B cell (primary cell): ENCODE data around the gene HUS1. TPM values are rescaled to one million over a fixed set of nuclear protein-coding genes. Genes with fewer than 3 reads are reported as not detected.

Source experiments
- ATAC-seq: fragments of 200-7000 bp; cut with Tn5 transposase; one replicate; pipeline ENCODE4 v1.10.0; 2021; ENCODE audit warnings: low read depth, mild to moderate bottlenecking, moderate number of reproducible peaks, moderate library complexity
- CTCF ChIA-PET: fragments of 350-600 bp; sonication (Branson Sonifier 250); formaldehyde crosslinking; loops from one replicate; lab custom pipeline; 2021; ENCODE audit warnings: antibody characterized with exemption, inconsistent platforms; lab: Charles Lee
- POLR2A ChIA-PET: fragments of 350-600 bp; sonication (Branson Sonifier 250); formaldehyde crosslinking; loops from one replicate; lab custom pipeline; 2021; ENCODE audit warnings: antibody characterized with exemption; lab: Charles Lee
- DNase-seq: peaks from one replicate; pipeline ENCODE4 v3.0.0; 2013
- H2AFZ ChIP-seq: 2 replicates; pipeline ENCODE4 v1.6.1; 2012; ENCODE audit warnings: mild to moderate bottlenecking, low read depth, low read length; ENCODE audit not compliant: insufficient read depth, poor library complexity, severe bottlenecking
- H3K27ac ChIP-seq, 2 donors: 1 replicate in 1 of 2; 2 replicates in 1 of 2; pipeline ENCODE4 v1.5.1; 2012 to 2013; ENCODE audit warnings: low read length in 2 of 2, mild to moderate bottlenecking in 2 of 2, moderate library complexity in 1 of 2
- H3K27me3 ChIP-seq, 4 experiments: fragments of 200-600 bp in 1 of 4; sonication (generic) in 1 of 4; replicated peaks in 1 of 4; 1 replicate in 2 of 4; 2 replicates in 2 of 4; pipeline versions ENCODE4 v1.6.1 to v1.7.0; 2013 to 2016; ENCODE audit warnings: low read length in 3 of 4, mild to moderate bottlenecking in 2 of 4, mixed read lengths in 1 of 4, moderate library complexity in 1 of 4; ENCODE audit not compliant: insufficient read depth in 4 of 4, control insufficient read depth in 3 of 4; ENCODE audit errors: control extremely low read depth in 1 of 4
- H3K36me3 ChIP-seq, 2 experiments: replicated peaks in 1 of 2; 1 replicate in 1 of 2; 2 replicates in 1 of 2; pipeline versions ENCODE4 v1.6.1 to v1.7.1; 2013; ENCODE audit warnings: low read length in 1 of 2; ENCODE audit not compliant: insufficient read depth in 2 of 2, control insufficient read depth in 1 of 2; ENCODE audit errors: control extremely low read depth in 1 of 2, extremely low read depth in 1 of 2
- H3K4me1 ChIP-seq, 2 donors: fragments of 200-600 bp in 1 of 2; sonication (generic) in 1 of 2; 1 replicate in 1 of 2; 2 replicates in 1 of 2; pipeline versions ENCODE4 v1.5.1 to v1.6.1; 2013 to 2017; ENCODE audit warnings: low read length in 2 of 2; ENCODE audit not compliant: control insufficient read depth in 2 of 2, insufficient read depth in 2 of 2
- H3K4me2 ChIP-seq: replicated peaks from 2 replicates; pipeline ENCODE3; 2012; ENCODE audit warnings: mild to moderate bottlenecking, low read depth, low read length; ENCODE audit not compliant: poor library complexity, severe bottlenecking
- H3K4me3 ChIP-seq, 5 experiments: fragments of 200-600 bp in 1 of 5; sonication (generic) in 1 of 5; 1 replicate in 3 of 5; 2 replicates in 2 of 5; pipeline versions ENCODE4 v1.5.1 to v1.7.0; 2011 to 2016; ENCODE audit warnings: low read length in 4 of 5, mild to moderate bottlenecking in 4 of 5, low read depth in 2 of 5, control low read depth in 1 of 5, moderate library complexity in 1 of 5; ENCODE audit not compliant: insufficient read depth in 1 of 5; ENCODE audit errors: control extremely low read depth in 1 of 5, extremely low read depth in 1 of 5
- H3K79me2 ChIP-seq: fragments of 200-600 bp; sonication (generic); one replicate; pipeline ENCODE4 v1.6.0; 2016; ENCODE audit warnings: low read length; ENCODE audit not compliant: control insufficient read depth, insufficient read depth
- H3K9ac ChIP-seq: fragments of 200-600 bp; sonication (generic); 2 replicates; pipeline ENCODE4 v1.6.1; 2017; ENCODE audit warnings: mild to moderate bottlenecking, low read length, moderate library complexity
- H3K9me3 ChIP-seq, 3 donors: one replicate each; pipeline versions ENCODE4 v1.6.1 to v1.7.1; 2013; ENCODE audit warnings: low read length in 2 of 3; ENCODE audit not compliant: control insufficient read depth in 2 of 3, insufficient read depth in 1 of 3; ENCODE audit errors: control extremely low read depth in 1 of 3
- H4K20me1 ChIP-seq: 2 replicates; pipeline ENCODE4 v1.6.0; 2012; ENCODE audit warnings: mild to moderate bottlenecking, low read length; ENCODE audit not compliant: insufficient read depth, control insufficient read depth, poor library complexity, severe bottlenecking
- H3K27ac Mint-ChIP-seq: one replicate; pipeline ENCODE4 v1.8.0; 2021; ENCODE audit warnings: mixed read lengths
- H3K27me3 Mint-ChIP-seq: one replicate; pipeline ENCODE4 v1.8.0; 2021; ENCODE audit warnings: mixed read lengths
- H3K4me1 Mint-ChIP-seq: one replicate; pipeline ENCODE4 v1.8.0; 2021; ENCODE audit warnings: mixed read lengths
- H3K4me3 Mint-ChIP-seq: one replicate; pipeline ENCODE4 v1.8.0; 2021; ENCODE audit warnings: mixed read lengths
- H3K9me3 Mint-ChIP-seq: one replicate; pipeline ENCODE4 v1.8.0; 2022; ENCODE audit warnings: mixed read lengths; ENCODE audit not compliant: insufficient read depth
- EZH2 ChIP-seq: IDR thresholded peaks from 2 replicates; pipeline ENCODE4 v1.6.1; 2012; ENCODE audit warnings: borderline replicate concordance, low read depth, mild to moderate bottlenecking, moderate library complexity, low read length; ENCODE audit not compliant: insufficient read depth, poor library complexity, severe bottlenecking
- WGBS: methylation state at CpG from one replicate; pipeline ENCODE4 v1.1.5; 2013; ENCODE audit warnings: missing lambda C conversion rate; ENCODE audit not compliant: insufficient coverage; 5-methylcytosine and 5-hydroxymethylcytosine counted together
- intact Hi-C: fragments of 100-400 bp; cut with micrococcal nuclease; formaldehyde crosslinking; loops from one replicate; pipeline ENCODE4 v1.10.0; 2022
- polyA plus RNA-seq: library from polyadenylated mRNA; depleted of rRNA; stranded (reverse); fragments of >200 nt; gene quantifications from 2 replicates; pipeline ENCODE4 v1.2.3, GENCODE V29; 2012
- total RNA-seq, 2 donors: library from RNA; stranded (reverse); fragments of 120-200 nt in 1 of 2; gene quantifications; 1 replicate in 1 of 2; 2 replicates in 1 of 2; pipeline versions ENCODE4 v1.2.3 to v1.2.4, GENCODE V29; 2013 to 2022
- TF ChIP-seq, protein P1 (sequence below): fragments of 200-600 bp; IDR thresholded peaks from one replicate; pipeline ENCODE4 v1.8.0; 2022; ENCODE audit warnings: antibody characterized with exemption, mild to moderate bottlenecking

The HUS1 gene
- total and polyA plus RNA-seq, 2 donors (not counting 1 experiment from before 2014, with no cell fraction given): 37.7 to 61.6 TPM

GRCh38 chr7:47939425-47940036 lies 39.9 kb downstream of the HUS1 start:
- no peak for ATAC-seq
- Histone ChIP-seq H3K27me3 (no peaks in the 10 kb centered on the region), H3K9ac (no peak overlapping the region), H3K4me3 (no peak overlapping the region), H3K4me2 (no peak overlapping the region), H2AFZ (no peak overlapping the region), H3K79me2 (no peaks in the 10 kb centered on the region), H3K9me3 (no peaks in the 10 kb centered on the region), H3K4me1 (peaks cover 29% of the 10 kb centered on the region in 2 donors), H3K27ac (no peak overlapping the region), H3K36me3 (no peaks in the 10 kb centered on the region), H4K20me1 (no peaks in the 10 kb centered on the region)
- Mint-ChIP-seq H3K4me3 (no peak overlapping the region), H3K27ac (no peak overlapping the region), H3K9me3 (no peaks in the 10 kb centered on the region), H3K4me1 (peaks cover 31% of the 10 kb centered on the region), H3K27me3 (no peaks in the 10 kb centered on the region)
- intact Hi-C loops: loop anchor here (5.0 to 10.0 kb wide), 4 partner anchors 148 to 1225 kb away; partner anchors contain the start of gene UPP1
- TF ChIP-seq, protein P1, sequence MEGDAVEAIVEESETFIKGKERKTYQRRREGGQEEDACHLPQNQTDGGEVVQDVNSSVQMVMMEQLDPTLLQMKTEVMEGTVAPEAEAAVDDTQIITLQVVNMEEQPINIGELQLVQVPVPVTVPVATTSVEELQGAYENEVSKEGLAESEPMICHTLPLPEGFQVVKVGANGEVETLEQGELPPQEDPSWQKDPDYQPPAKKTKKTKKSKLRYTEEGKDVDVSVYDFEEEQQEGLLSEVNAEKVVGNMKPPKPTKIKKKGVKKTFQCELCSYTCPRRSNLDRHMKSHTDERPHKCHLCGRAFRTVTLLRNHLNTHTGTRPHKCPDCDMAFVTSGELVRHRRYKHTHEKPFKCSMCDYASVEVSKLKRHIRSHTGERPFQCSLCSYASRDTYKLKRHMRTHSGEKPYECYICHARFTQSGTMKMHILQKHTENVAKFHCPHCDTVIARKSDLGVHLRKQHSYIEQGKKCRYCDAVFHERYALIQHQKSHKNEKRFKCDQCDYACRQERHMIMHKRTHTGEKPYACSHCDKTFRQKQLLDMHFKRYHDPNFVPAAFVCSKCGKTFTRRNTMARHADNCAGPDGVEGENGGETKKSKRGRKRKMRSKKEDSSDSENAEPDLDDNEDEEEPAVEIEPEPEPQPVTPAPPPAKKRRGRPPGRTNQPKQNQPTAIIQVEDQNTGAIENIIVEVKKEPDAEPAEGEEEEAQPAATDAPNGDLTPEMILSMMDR: no peak
- no peak for TF ChIP-seq EZH2
- 89% methylated on average over 7 of the region's 7 CpGs for WGBS
- CTCF ChIA-PET: interaction anchor here (0.7 to 3.9 kb wide), 10 partner anchors 10 to 674 kb away, joined by 3 to 34 read pairs (median 5); no protein-coding TSS in a partner anchor
- DNase-seq: no peak
- POLR2A ChIA-PET: no interaction called here

GRCh38 chr7:47938574-47939165 lies 40.7 kb downstream of the HUS1 start:
- DNase-seq (peak; percentile 17), ATAC-seq (no peak)
- Histone ChIP-seq H3K9ac (no peak overlapping the region), H3K9me3 (no peaks in the 10 kb centered on the region), H3K4me2 (peak overlapping the region; percentile 68), H3K79me2 (no peaks in the 10 kb centered on the region), H3K27ac (no peak overlapping the region), H3K36me3 (no peaks in the 10 kb centered on the region), H2AFZ (no peak overlapping the region), H3K4me1 (peaks cover 29% of the 10 kb centered on the region in 2 donors), H3K4me3 (no peak overlapping the region), H3K27me3 (no peaks in the 10 kb centered on the region), H4K20me1 (no peaks in the 10 kb centered on the region)
- ChIA-PET CTCF (interaction anchor here (0.8 to 3.9 kb wide), 16 partner anchors 9 to 673 kb away, joined by 3 to 34 read pairs (median 4); partner anchors contain the start of gene UPP1), POLR2A (no interaction called here)
- Mint-ChIP-seq H3K27ac (no peak overlapping the region), H3K9me3 (no peaks in the 10 kb centered on the region), H3K27me3 (no peaks in the 10 kb centered on the region), H3K4me1 (peaks cover 31% of the 10 kb centered on the region), H3K4me3 (no peak overlapping the region)
- WGBS: 70% methylated on average over 6 of the region's 6 CpGs
- intact Hi-C loops: loop anchor here (5.0 to 10.0 kb wide), 3 partner anchors 149 to 671 kb away; partner anchors contain the start of gene UPP1
- TF ChIP-seq EZH2: no peak
